HFF-Myc (cell line): Measurements from ENCODE around the gene CFTR.
"Not testable (repeated sequence)": the region's sequence is repeated elsewhere in the genome, so short reads cannot be mapped to it uniquely, and the experiment has no call there.

ENCODE experiments used
- DNase-seq: peaks from one replicate; pipeline ENCODE4 v3.0.0-alpha.2; 2011; ENCODE audit warnings: low read depth; ENCODE audit errors: extremely low read depth
- H3K4me3 ChIP-seq: replicated peaks from 2 replicates; pipeline ENCODE4 v1.5.1; 2011; ENCODE audit warnings: low read depth, mild to moderate bottlenecking, control low read depth, low read length
- TF ChIP-seq, protein P1 (sequence below): IDR thresholded peaks from 2 replicates; pipeline ENCODE4 v1.5.1; 2012; ENCODE audit warnings: mild to moderate bottlenecking, low read depth, low read length, control low read depth; ENCODE audit errors: missing control alignments

The CFTR gene

DNA sequence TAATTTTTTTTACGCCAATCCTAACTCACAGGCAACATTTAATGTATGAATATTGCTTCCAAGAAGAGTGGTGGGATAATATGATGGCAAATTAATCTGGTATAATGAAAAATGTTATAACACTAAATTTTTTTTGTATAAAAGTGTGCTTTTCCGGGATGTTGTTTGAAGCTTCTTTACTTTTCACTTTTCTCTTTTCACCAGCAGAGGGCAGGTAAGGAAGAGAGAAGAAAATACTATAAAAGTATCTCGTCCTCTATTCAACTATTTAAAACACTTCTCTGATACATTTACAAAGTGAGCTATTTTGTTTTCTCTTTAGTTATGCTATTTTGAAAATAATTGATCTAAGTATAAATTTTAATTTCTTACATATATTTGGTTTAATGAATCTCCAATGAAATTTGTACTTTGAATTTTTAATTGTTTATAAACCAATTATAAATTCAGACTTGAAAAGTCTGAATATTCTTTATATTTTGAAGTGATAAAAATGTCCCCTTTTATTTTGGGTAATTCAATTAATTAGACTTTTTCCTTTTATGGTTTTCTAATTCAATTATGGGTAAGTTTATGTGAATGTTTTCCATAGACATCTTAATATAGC lies 20.7 kb upstream of the CFTR start:
- DNase-seq = peak; percentile 1
- no peak overlapping the region for H3K4me3 ChIP-seq
- TF ChIP-seq, protein P1, sequence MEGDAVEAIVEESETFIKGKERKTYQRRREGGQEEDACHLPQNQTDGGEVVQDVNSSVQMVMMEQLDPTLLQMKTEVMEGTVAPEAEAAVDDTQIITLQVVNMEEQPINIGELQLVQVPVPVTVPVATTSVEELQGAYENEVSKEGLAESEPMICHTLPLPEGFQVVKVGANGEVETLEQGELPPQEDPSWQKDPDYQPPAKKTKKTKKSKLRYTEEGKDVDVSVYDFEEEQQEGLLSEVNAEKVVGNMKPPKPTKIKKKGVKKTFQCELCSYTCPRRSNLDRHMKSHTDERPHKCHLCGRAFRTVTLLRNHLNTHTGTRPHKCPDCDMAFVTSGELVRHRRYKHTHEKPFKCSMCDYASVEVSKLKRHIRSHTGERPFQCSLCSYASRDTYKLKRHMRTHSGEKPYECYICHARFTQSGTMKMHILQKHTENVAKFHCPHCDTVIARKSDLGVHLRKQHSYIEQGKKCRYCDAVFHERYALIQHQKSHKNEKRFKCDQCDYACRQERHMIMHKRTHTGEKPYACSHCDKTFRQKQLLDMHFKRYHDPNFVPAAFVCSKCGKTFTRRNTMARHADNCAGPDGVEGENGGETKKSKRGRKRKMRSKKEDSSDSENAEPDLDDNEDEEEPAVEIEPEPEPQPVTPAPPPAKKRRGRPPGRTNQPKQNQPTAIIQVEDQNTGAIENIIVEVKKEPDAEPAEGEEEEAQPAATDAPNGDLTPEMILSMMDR = peak; percentile 44

DNA sequence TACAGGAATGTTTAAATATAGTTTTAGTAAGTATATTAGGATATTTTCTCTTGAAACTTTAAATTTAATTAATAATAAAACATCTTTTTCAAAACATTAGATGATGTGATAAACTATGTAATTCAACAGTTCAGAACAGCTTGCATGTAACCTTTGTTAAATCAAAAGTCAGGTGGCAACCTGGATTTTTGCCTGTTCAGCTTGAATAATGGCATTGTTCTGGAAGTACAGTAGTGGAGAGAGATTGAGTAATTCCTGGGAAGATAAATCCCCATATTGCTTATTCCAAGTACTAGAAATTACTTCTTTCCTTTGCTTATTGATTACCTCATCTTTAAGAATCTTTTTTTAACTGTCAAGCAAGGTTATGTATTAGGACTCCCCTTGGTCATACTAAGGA lies 20.1 kb upstream of the CFTR start:
- no peak for DNase-seq
- TF ChIP-seq, protein P1 = no peak
- no peak overlapping the region for H3K4me3 ChIP-seq

DNA sequence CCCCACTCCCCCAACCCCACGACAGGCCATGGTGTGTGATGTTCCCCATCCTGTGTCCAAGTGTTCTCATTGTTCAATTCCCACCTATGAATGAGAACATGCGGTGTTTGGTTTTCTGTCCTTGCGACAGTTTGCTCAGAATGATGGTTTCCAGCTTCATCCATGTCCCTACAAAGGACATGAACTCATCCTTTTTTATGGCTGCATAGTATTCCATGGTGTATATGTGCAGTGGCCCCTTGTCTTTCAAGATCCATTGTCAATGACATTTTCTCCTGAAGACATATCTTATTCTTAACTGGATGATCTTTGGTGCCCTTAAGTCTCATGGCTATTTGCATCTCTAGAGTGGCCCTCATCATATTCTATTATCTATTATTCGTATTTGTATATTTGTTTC lies 19.0 kb upstream of the CFTR start:
- not testable (repeated sequence) for H3K4me3 ChIP-seq, DNase-seq

DNA sequence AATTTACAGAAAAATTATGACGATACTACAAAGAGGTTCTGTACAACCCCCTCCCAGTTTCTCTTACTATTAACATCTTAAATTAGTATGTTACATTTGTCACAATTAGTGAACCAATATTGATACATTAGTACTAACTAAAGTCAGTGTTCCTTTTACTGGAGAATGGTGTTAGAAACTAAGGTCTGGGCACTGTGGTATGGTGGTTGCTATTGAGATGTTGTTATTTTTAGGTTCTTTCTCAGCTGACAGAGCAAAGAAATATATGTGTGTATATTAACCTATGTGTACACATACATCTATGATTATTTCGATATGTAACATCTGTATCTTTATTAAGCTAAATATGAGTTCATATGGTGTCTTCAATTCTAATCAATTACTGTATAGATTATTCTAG lies 11.7 kb upstream of the CFTR start:
- no peak for DNase-seq
- H3K4me3 ChIP-seq = no peak overlapping the region
- TF ChIP-seq, protein P1 = no peak

DNA sequence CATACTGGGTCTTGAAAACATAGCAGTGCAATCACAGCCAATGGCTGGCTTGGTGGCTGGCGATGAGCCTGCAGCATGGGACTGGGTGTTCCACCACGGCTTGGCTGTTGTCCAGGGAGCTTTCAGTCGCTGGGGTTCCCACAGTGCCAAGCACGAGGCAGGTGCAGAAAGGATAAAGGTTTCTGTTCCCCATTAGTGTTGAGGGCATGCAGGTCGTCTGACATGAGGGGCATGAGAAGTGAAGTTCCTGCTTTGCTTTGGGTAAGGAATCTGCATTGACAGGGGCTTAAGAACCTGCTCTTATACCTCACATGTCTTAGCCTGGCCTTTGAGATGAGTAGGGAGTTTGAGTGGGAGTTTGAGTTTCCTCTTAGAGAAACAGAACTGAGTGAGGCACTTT lies 9.0 kb upstream of the CFTR start:
- TF ChIP-seq, protein P1 = no peak
- H3K4me3 ChIP-seq = no peak overlapping the region
- DNase-seq = no peak

DNA sequence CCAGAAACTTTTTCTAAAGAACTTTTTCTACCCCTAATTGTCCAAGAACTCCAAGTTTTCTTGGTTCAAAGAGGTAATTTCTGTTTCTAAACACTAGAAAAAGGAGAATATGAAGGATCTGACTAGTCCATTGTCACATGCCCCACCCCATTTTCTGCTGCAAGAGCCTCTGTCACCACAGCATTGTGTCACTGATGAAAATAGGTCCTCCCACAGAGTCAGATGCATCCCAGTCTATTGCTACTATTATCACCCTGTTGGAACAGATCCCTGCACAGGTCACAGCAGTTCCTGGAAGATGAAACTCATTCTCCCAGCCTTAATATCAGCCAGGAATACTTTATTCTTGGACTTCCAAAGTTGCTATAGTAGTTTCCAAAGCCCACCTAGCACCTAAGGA lies 7.5 kb upstream of the CFTR start:
- H3K4me3 ChIP-seq = no peak overlapping the region
- no peak for DNase-seq
- TF ChIP-seq, protein P1 = no peak

DNA sequence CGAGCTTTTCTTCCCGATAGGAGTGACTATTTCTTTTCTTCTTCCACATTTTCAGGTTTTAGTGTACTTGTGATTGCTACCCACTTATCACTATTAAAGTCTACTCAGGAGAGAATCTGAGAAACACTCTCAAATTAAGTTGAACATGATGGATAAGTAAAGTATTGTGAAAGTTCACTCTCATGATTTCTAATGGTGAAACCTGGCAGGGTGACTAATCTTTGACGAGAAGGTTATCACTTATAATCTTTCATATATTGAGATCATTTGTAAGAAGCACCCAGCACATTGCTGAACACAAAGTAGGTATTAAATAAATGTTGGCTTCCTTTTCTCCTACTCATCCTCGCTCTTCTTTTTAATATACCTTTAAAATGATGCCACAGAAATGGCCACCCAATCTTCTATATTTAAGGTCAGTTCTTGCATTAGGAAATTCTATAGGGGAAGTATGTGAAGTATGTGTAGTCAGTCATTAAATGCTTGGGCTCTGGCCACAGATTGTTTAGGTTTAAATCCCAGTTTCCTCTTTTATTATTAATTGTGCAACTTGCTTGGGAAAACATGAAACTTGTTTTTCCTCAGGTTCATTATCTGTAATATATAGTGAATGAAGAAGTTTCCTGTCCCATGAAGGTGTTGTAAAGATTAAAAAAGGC lies 3.1 kb upstream of the CFTR start:
- TF ChIP-seq, protein P1 = no peak
- no peak for DNase-seq
- no peak overlapping the region for H3K4me3 ChIP-seq
